Fibroblast of lung (primary cell): Measurements from ENCODE around the gene THOC3.
"Not testable (repeated sequence)": the region's sequence is repeated elsewhere in the genome, so short reads cannot be mapped to it uniquely, and the experiment has no call there.

Experiments used
- EZH2 ChIP-seq: IDR thresholded peaks from 2 replicates; pipeline ENCODE4 v1.5.1; 2012; ENCODE audit warnings: low read length, control low read depth, mild to moderate bottlenecking; ENCODE audit errors: missing control alignments
- TF ChIP-seq, protein P1 (sequence below), 2 donors: IDR thresholded peaks in 1 of 2; conservative IDR thresholded peaks in 1 of 2; 1 replicate in 1 of 2; 2 replicates in 1 of 2; pipeline ENCODE4 v1.5.1; 2011 to 2012; ENCODE audit warnings: low read length in 2 of 2, control low read depth in 1 of 2, inconsistent platforms in 1 of 2, low read depth in 1 of 2, mild to moderate bottlenecking in 1 of 2

DNA sequence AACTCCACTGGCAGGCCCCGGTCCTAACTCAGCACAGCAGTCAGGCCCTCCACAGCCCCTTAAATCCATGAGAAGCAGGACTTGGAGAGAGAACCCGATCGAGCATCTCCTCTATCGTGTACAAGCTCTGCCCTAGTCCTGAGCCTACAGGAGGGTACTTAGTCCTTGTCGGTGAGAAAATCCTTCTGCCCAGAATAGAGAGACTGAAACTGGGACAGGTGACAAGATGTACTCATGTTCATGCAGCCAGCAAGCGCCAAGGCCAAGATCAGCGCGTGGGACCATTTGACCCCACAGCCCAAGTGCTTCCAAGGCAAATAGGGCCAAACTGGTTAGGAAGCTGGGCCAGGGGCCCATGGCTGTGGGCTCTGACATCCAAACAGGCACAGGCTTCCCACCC is 15.3 kb downstream of the THOC3 start:
- TF ChIP-seq, protein P1, sequence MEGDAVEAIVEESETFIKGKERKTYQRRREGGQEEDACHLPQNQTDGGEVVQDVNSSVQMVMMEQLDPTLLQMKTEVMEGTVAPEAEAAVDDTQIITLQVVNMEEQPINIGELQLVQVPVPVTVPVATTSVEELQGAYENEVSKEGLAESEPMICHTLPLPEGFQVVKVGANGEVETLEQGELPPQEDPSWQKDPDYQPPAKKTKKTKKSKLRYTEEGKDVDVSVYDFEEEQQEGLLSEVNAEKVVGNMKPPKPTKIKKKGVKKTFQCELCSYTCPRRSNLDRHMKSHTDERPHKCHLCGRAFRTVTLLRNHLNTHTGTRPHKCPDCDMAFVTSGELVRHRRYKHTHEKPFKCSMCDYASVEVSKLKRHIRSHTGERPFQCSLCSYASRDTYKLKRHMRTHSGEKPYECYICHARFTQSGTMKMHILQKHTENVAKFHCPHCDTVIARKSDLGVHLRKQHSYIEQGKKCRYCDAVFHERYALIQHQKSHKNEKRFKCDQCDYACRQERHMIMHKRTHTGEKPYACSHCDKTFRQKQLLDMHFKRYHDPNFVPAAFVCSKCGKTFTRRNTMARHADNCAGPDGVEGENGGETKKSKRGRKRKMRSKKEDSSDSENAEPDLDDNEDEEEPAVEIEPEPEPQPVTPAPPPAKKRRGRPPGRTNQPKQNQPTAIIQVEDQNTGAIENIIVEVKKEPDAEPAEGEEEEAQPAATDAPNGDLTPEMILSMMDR (conservative IDR thresholded peaks at IDR 0.05 in 1 of 2, IDR thresholded peaks at IDR 0.05 in 1 of 2; ENCODE audit: low read depth in 1 of 2, low read length in 2 of 2): not testable (repeated sequence)
- TF ChIP-seq EZH2: not testable (repeated sequence)
